HepG2 (cell line): ENCODE measurements around the gene DRAXIN. TPM values are rescaled to one million over a fixed set of nuclear protein-coding genes. Genes with fewer than 3 reads are reported as not detected.

Experiments
- ATAC-seq: fragments of 200-7000 bp; cut with Tn5 transposase; 3 replicates; pipeline ENCODE4 v1.9.1; 2020; ENCODE audit warnings: mild to moderate bottlenecking, moderate library complexity
- BruUV-seq: library from RNA; stranded (reverse); fragments of 400-500 nt; replicated peaks from 2 replicates; lab custom pipeline; 2021; lab: Mats Ljungman, UMichigan
- CTCF ChIA-PET: fragments of 300-600 bp; formaldehyde crosslinking; extraction: SDS; loops from one replicate; lab custom pipeline; 2021; ENCODE audit warnings: low total read pairs, inconsistent platforms, low intra/inter-chr PET ratio; lab: Yijun Ruan, JAX
- POLR2A ChIA-PET: fragments of 350-600 bp; sonication (Branson Sonifier 250); formaldehyde crosslinking; loops from one replicate; lab custom pipeline; 2020; ENCODE audit warnings: antibody characterized with exemption, inconsistent platforms; lab: Yijun Ruan, JAX
- DNase-seq: peaks from one replicate; pipeline ENCODE4 v3.0.0-alpha.2; 2015; ENCODE audit warnings: low spot score
- FAIRE-seq: peaks from 3 replicates; lab custom pipeline; 2011; peaks lifted over from hg19 to GRCh38; lab: Jason Lieb, UNC
- H2AFZ ChIP-seq: one replicate; pipeline ENCODE4 v1.6.1; 2011; ENCODE audit warnings: low read length, inconsistent platforms
- H3K27ac ChIP-seq: fragments of 300-600 bp; 3 replicates; pipeline ENCODE4 v1.8.0; 2011; ENCODE audit warnings: mixed run types, mild to moderate bottlenecking, mixed read lengths, low read length, inconsistent platforms; ENCODE audit not compliant: insufficient read depth; ENCODE audit errors: extremely low read length
- H3K27me3 ChIP-seq, 2 experiments: fragments of 200-600 bp in 1 of 2; 2 replicates in 1 of 2; 3 replicates in 1 of 2; pipeline versions ENCODE4 v1.6.0 to v1.8.0; 2011; ENCODE audit warnings: low read length in 2 of 2, mild to moderate bottlenecking in 2 of 2, moderate library complexity in 2 of 2, inconsistent platforms in 1 of 2; ENCODE audit not compliant: insufficient read depth in 2 of 2, control insufficient read depth in 1 of 2
- H3K36me3 ChIP-seq, 2 experiments: fragments of 200-600 bp in 1 of 2; replicated peaks in 1 of 2; 2 replicates in 1 of 2; 3 replicates in 1 of 2; pipeline versions ENCODE4 v1.5.1 to v1.8.0; 2011; ENCODE audit warnings: low read length in 2 of 2, inconsistent platforms in 1 of 2; ENCODE audit not compliant: insufficient read depth in 2 of 2, control insufficient read depth in 1 of 2
- H3K4me1 ChIP-seq: 2 replicates; pipeline ENCODE4 v1.5.1; 2012; ENCODE audit warnings: low read length, inconsistent platforms; ENCODE audit not compliant: insufficient read depth
- H3K4me2 ChIP-seq: 2 replicates; pipeline ENCODE4 v1.6.0; 2011; ENCODE audit warnings: low read depth, low read length, inconsistent platforms
- H3K4me3 ChIP-seq, 3 experiments: fragments of 200-600 bp in 1 of 3; sonication (generic), shearing (Covaris generic) in 1 of 3; replicated peaks in 1 of 3; 2 replicates each; pipeline ENCODE4 v1.5.1; 2011 to 2016; ENCODE audit warnings: low read length in 3 of 3, inconsistent platforms in 2 of 3, low read depth in 2 of 3, mild to moderate bottlenecking in 2 of 3, control low read depth in 1 of 3, mixed read lengths in 1 of 3; ENCODE audit not compliant: insufficient read depth in 1 of 3
- H3K79me2 ChIP-seq: one replicate; pipeline ENCODE4 v1.6.1; 2011; ENCODE audit warnings: low read length, inconsistent platforms; ENCODE audit not compliant: insufficient read depth
- H3K9ac ChIP-seq: 2 replicates; pipeline ENCODE4 v1.6.0; 2011; ENCODE audit warnings: mild to moderate bottlenecking, low read depth, low read length, inconsistent platforms; ENCODE audit not compliant: insufficient read depth
- H3K9me3 ChIP-seq: 2 replicates; pipeline ENCODE4 v1.5.1; 2012; ENCODE audit warnings: mild to moderate bottlenecking, low read length
- H4K20me1 ChIP-seq: 2 replicates; pipeline ENCODE4 v1.6.0; 2011; ENCODE audit warnings: inconsistent platforms, mild to moderate bottlenecking, low read length, moderate library complexity; ENCODE audit not compliant: insufficient read depth
- HES4 ChIP-seq: sonication (generic); formaldehyde crosslinking; IDR thresholded peaks from 2 replicates; pipeline ENCODE4 v1.9.0; 2021; ENCODE audit warnings: mild to moderate bottlenecking, missing genetic modification reagents, borderline replicate concordance
- JUNB ChIP-seq: sonication (generic); formaldehyde crosslinking; IDR thresholded peaks from 2 replicates; pipeline ENCODE4 v1.8.0; 2022; ENCODE audit warnings: missing genetic modification reagents, mild to moderate bottlenecking, borderline replicate concordance
- KLF11 ChIP-seq: IDR thresholded peaks from 2 replicates; pipeline ENCODE4 v1.6.1; 2016; ENCODE audit warnings: missing compliant biosample characterization
- TBP ChIP-seq: sonication (generic); formaldehyde crosslinking; IDR thresholded peaks from 2 replicates; pipeline ENCODE4 v1.5.0; 2020; ENCODE audit warnings: missing genetic modification reagents
- ZNF549 ChIP-seq: sonication (generic); formaldehyde crosslinking; IDR thresholded peaks from 2 replicates; pipeline ENCODE4 v1.5.0; 2020; ENCODE audit warnings: missing genetic modification reagents
- WGBS: methylation state at CpG from one replicate; pipeline ENCODE4 v1.1.6; 2017; ENCODE audit warnings: low lambda C conversion rate; 5-methylcytosine and 5-hydroxymethylcytosine counted together
- in situ Hi-C: cut with HindIII; loops from 2 replicates; pipeline ENCODE4 v1.10.0; 2017; ENCODE audit warnings: low pct_unique_long_range_greater_than_20kb; ENCODE audit not compliant: extremely low pct_ligation_motif_present
- intact Hi-C: fragments of 100-400 bp; cut with micrococcal nuclease; formaldehyde crosslinking; loops from one replicate; pipeline ENCODE4 v1.10.0; 2022; ENCODE audit not compliant: unreplicated experiment
- polyA plus RNA-seq, 8 experiments: library from polyadenylated mRNA; depleted of rRNA in 3 of 8; stranded (reverse) in 7 of 8; unstranded in 1 of 8; fragments of >200 nt; fragmentation: Illumina TruSeq in 4 of 8; extraction: Trizol in 4 of 8; gene quantifications; 2 replicates each; pipeline versions ENCODE4 v1.2.1 to v1.2.3, GENCODE V29; 2011 to 2016; ENCODE audit warnings: low read depth in 4 of 8, missing spikeins in 1 of 8, mixed read lengths in 1 of 8; ENCODE audit not compliant: insufficient read depth in 1 of 8
- total RNA-seq, 5 experiments: library from RNA; depleted of rRNA; stranded (reverse); fragments of >200 nt; fragmentation: Illumina TruSeq; extraction: Trizol; gene quantifications; 2 replicates each; pipeline ENCODE4 v1.2.3, GENCODE V29; 2016; ENCODE audit warnings: low read depth in 1 of 5

The DRAXIN gene
- total and polyA plus RNA-seq, 2 of the 13 experiments (the other 11 are each of a cell fraction or from before 2014, with no cell fraction given): 0.02 TPM; not detected in 1

DNA sequence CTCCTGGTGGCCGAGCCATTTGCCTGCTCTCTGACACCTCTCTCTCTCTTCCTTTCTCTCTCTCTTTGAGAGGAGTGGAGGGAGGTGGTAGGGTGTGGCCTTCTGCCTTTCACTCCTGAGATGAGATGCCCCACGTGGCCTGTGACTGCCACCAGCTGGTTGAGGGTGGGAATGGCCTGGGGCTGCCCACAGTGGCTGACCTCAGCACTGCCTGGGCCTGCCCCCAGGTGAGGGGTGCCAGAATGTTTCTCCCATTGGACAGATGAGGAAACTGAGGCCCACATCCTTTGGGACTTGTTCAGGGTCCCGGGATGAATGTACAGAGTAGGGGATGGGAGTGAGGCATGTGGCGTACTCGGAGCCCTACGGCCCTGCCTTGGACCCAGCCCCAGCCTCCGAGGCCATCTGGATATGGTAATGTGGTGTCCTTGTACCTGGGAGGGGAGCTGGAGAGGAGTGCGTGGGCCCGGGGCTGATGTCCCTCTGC lies 57.7 kb downstream of the DRAXIN start (continued):
- TF ChIP-seq ZNF549: no peak

DNA sequence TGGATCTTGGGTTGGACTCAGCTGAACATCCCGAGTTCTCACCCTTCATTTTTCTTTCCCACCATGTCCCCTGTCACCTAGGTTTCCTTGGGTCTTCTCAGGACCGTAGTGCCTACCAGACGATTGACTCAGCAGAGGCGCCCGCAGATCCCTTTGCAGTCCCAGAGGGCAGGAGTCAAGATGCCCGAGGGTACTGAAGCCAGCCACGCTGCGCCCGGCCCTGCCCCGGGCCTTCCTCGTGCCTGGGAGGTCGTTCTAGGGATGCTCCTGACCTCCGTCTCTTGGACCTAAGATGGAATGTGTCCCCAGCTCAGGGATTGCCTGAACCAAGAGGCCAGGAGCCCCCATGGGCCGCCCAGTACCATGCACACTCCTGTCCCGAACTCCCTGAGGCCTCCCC lies 58.5 kb downstream of the DRAXIN start:
- WGBS: 87% methylated on average over 8 of the region's 15 CpGs
- ChIA-PET POLR2A (interaction anchor here (1.2 kb wide), 1 partner anchor 104 kb away, joined by 3 read pairs; no protein-coding TSS in a partner anchor), CTCF (no interaction called here)
- BruUV-seq: no TSS peak
- no peak for TF ChIP-seq TBP (CRISPR knock-in tag)
- no peak for TF ChIP-seq JUNB (CRISPR knock-in tag)
- TF ChIP-seq KLF11: no peak
- H3K27ac ChIP-seq: no peak overlapping the region
- DNase-seq (no peak), ATAC-seq (no peak), FAIRE-seq (no peak)
- H3K9ac ChIP-seq: no peak overlapping the region
- no peaks in the 10 kb centered on the region for H3K27me3 ChIP-seq
- H3K79me2 ChIP-seq: no peaks in the 10 kb centered on the region
- intact Hi-C loops (no loop called here), in situ Hi-C loops (loop anchor here (10.0 kb wide), 1 partner anchor 55 kb away; the partner anchor contains the start of gene DRAXIN)
- no peak overlapping the region for H3K4me2 ChIP-seq
- H3K4me3 ChIP-seq: no peak overlapping the region
- H4K20me1 ChIP-seq: no peaks in the 10 kb centered on the region
- peaks cover 10% of the 10 kb centered on the region; the same call in 1 of the 2 replicates for H3K4me1 ChIP-seq
- H2AFZ ChIP-seq: no peak overlapping the region
- H3K9me3 ChIP-seq: no peaks in the 10 kb centered on the region
- H3K36me3 ChIP-seq: peaks cover 1 to 4% of the 10 kb centered on the region in 2 experiments; a peak in 2 of 5 replicates

DNA sequence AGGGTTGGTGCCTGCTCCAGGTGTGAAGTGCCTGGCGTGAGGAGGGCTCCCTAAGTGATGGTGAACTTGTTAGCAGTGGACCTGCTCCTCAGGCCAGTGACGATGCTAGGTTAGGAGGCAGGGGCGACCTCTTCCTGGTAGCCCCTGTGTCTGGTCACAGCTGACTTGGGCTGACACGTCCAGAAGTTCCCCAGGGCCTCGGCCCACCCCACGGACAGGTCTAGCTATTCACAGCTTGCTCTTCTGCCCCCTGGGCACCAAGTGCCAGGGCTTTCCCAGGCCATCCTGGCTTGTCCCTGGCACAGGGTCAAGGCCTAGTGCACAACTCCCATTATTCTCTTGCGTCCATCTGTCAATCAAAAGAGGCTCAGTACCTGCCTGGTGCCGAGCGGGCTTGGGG lies 59.6 kb downstream of the DRAXIN start:
- H3K4me3 ChIP-seq: no peak overlapping the region
- 84% methylated on average over 6 of the region's 9 CpGs for WGBS
- no peak overlapping the region for H2AFZ ChIP-seq
- no TSS peak for BruUV-seq
- no peaks in the 10 kb centered on the region for H3K9me3 ChIP-seq
- no peak for FAIRE-seq
- peaks cover 1 to 4% of the 10 kb centered on the region in 2 experiments; a peak in 2 of 5 replicates for H3K36me3 ChIP-seq
- DNase-seq: no peak
- no peak overlapping the region for H3K4me2 ChIP-seq
- H3K27me3 ChIP-seq: no peaks in the 10 kb centered on the region
- no peak overlapping the region for H3K27ac ChIP-seq
- H3K9ac ChIP-seq: no peak overlapping the region
- POLR2A ChIA-PET: no interaction called here
- peaks cover 10% of the 10 kb centered on the region; the same call in 1 of the 2 replicates for H3K4me1 ChIP-seq
- ATAC-seq: no peak
- intact Hi-C loops (no loop called here), in situ Hi-C loops (loop anchor here (10.0 kb wide), 1 partner anchor 56 kb away; the partner anchor contains the start of gene DRAXIN)
- TF ChIP-seq HES4 (CRISPR knock-in tag): no peak
- H4K20me1 ChIP-seq: no peaks in the 10 kb centered on the region
- H3K79me2 ChIP-seq: no peaks in the 10 kb centered on the region
- CTCF ChIA-PET: no interaction called here
